Muscle layer of colon (tissue), 2 donors: ENCODE results near the gene PHLDA2.
A peak's percentile ranks its signal among the peaks of the same experiment; 100 is the strongest.
"Not testable (repeated sequence)": the region's sequence is repeated elsewhere in the genome, so short reads cannot be mapped to it uniquely, and the experiment has no call there.

ENCODE experiments used
- H3K27ac ChIP-seq: one replicate; pipeline ENCODE4 v1.7.0; 2013; ENCODE audit warnings: low read depth, mild to moderate bottlenecking, low read length, moderate library complexity
- H3K27me3 ChIP-seq, 2 donors: one replicate each; pipeline ENCODE4 v1.7.0; 2013; ENCODE audit warnings: low read length in 2 of 2, mild to moderate bottlenecking in 2 of 2; ENCODE audit not compliant: insufficient read depth in 2 of 2, control insufficient read depth in 1 of 2
- H3K36me3 ChIP-seq: one replicate; pipeline ENCODE4 v1.7.0; 2013; ENCODE audit warnings: mild to moderate bottlenecking, low read length; ENCODE audit not compliant: insufficient read depth
- H3K4me1 ChIP-seq: one replicate; pipeline ENCODE4 v1.7.0; 2013; ENCODE audit warnings: mild to moderate bottlenecking, low read length; ENCODE audit not compliant: insufficient read depth
- H3K4me3 ChIP-seq, 2 donors: one replicate each; pipeline ENCODE4 v1.7.0; 2013; ENCODE audit warnings: low read length in 2 of 2, low read depth in 1 of 2, mild to moderate bottlenecking in 1 of 2, moderate library complexity in 1 of 2
- H3K9ac ChIP-seq: one replicate; pipeline ENCODE4 v1.7.0; 2013; ENCODE audit warnings: low read length
- H3K9me3 ChIP-seq: one replicate; pipeline ENCODE4 v1.7.0; 2013; ENCODE audit warnings: mild to moderate bottlenecking, low read length
- donor health status: abdominal sarcoma.
- donor health status: Adenocarcinoma of cecum.

Gene PHLDA2

DNA sequence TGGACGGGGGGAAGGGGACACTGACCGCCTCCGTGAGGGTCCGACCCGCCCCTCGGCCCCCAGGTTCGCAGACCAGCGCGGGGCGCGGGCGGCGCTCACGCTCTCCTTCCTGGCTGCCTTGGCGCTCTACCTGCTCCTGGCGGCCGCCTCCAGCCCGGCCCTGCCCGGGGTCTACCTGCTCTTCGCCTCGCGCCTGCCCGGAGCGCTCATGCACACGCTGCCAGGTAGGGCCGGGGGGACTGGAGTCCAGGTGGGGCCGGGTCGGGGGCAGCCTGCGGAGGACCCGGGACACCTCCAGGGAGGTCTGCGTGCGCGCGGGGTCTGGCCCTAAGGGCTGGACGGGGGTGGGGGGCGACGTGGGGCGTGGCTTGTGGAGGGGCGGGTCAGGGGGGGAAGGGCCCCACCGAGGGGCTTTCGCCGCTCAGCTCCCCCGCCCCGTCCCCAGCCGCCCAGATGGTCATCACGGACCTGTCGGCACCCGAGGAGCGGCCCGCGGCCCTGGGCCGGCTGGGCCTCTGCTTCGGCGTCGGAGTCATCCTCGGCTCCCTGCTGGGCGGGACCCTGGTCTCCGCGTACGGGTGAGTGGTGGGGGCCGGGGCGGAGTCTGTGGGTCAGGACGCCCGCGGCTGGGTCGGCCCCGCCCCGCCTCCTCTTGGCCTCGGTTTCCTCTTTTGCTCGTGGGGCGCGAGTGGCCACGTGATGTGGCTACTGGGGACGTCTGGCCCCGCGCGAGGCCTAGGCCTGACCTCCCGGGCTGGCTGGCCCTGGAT lies 19.9 kb downstream of the PHLDA2 start:
- H3K4me3 ChIP-seq = no peak overlapping the region
- H3K4me1 ChIP-seq = no peaks in the 10 kb centered on the region
- H3K36me3 ChIP-seq = no peaks in the 10 kb centered on the region
- H3K27me3 ChIP-seq = peaks cover 0 to 16% of the 10 kb centered on the region in 2 donors
- H3K9me3 ChIP-seq = no peaks in the 10 kb centered on the region
- no peak overlapping the region for H3K9ac ChIP-seq
- no peak overlapping the region for H3K27ac ChIP-seq

DNA sequence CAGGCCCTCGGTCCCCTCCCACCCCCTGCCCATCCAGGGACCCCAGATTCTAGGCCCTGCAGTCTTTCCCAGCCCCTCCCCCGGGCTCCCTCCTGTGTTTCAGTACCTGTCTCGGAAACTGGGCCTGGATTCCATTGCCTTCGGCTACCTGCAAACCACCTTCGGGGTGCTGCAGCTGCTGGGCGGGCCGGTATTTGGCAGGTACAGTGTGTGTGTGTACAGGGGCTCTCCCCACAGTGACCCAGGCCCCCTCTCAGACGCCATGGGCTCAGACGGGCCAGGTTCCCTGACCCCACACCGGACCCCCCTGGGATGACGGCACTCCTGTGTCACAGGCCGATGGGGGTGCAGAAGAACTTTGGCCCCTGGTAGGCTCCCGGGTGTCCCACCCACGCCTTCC lies 21.1 kb downstream of the PHLDA2 start:
- Histone ChIP-seq H3K4me1 (peaks cover 3% of the 10 kb centered on the region), H3K9me3 (no peaks in the 10 kb centered on the region), H3K36me3 (no peaks in the 10 kb centered on the region), H3K27me3 (peaks cover 0 to 16% of the 10 kb centered on the region in 2 donors), H3K9ac (no peak overlapping the region), H3K27ac (no peak overlapping the region), H3K4me3 (no peak overlapping the region)

DNA sequence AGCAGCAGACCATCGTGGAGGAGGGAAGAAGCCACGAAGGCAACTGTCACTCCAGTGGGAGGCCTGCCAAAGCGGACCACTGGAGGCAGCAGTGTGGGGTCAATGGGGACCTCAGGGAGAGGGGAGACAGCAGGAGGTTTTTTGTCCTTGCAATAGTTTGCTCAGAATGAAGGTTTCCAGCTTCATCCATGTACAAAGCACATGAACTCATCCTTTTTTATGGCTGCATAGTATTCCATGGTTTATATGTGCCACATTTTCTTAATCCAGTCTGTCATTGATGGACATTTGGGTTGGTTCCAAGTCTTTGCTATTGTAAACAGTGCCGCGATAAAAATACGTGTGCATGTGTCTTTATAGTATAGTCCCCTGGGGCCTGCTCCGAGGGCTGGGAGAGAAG lies 23.9 kb downstream of the PHLDA2 start:
- H3K9ac ChIP-seq, H3K36me3 ChIP-seq, H3K9me3 ChIP-seq, H3K4me3 ChIP-seq, H3K27ac ChIP-seq: not testable (repeated sequence)
- Histone ChIP-seq H3K27me3 (peaks cover 0 to 16% of the 10 kb centered on the region in 2 donors), H3K4me1 (peaks cover 14% of the 10 kb centered on the region)

- Histone ChIP-seq H3K27me3 (peaks cover 0 to 12% of the 10 kb centered on the region in 2 donors), H3K9ac (no peak overlapping the region), H3K4me3 (no peak overlapping the region)
Observed at GRCh38 chr11:2904153-2905052, 24.8 kb downstream of the PHLDA2 start.

DNA sequence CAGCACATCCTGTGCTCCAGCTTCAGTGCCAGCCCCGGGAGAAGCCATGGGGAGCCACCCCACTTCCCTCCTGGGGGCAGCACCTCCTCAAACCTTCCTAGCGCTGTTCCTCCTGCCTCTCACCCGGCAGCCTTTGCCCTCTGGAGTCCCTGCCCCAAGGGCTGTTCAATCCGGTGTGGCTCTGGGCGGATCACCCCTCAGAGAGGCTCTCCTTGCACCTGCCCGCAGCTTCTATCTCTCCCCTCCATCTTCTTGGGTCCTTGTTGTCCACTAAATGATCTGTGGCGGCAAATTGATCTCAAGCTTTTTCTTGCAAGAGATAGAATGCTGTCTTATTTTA lies 25.6 kb downstream of the PHLDA2 start:
- Histone ChIP-seq H3K9me3 (no peaks in the 10 kb centered on the region), H3K27ac (no peak overlapping the region), H3K36me3 (no peaks in the 10 kb centered on the region), H3K9ac (no peak overlapping the region), H3K4me3 (no peak overlapping the region), H3K4me1 (peaks cover 14% of the 10 kb centered on the region), H3K27me3 (peaks cover 0 to 6% of the 10 kb centered on the region in 2 donors)

More at GRCh38 chr11:2904153-2905052, 24.8 kb downstream of the PHLDA2 start:
- Histone ChIP-seq H3K9me3 (no peaks in the 10 kb centered on the region), H3K36me3 (no peaks in the 10 kb centered on the region), H3K27ac (no peak overlapping the region), H3K4me1 (peaks cover 14% of the 10 kb centered on the region)

- Histone ChIP-seq H3K9ac (no peak overlapping the region), H3K27me3 (peaks cover 0 to under 1% of the 10 kb centered on the region in 2 donors), H3K9me3 (no peaks in the 10 kb centered on the region)
Observed at GRCh38 chr11:2902784-2903671, 26.2 kb downstream of the PHLDA2 start.

DNA sequence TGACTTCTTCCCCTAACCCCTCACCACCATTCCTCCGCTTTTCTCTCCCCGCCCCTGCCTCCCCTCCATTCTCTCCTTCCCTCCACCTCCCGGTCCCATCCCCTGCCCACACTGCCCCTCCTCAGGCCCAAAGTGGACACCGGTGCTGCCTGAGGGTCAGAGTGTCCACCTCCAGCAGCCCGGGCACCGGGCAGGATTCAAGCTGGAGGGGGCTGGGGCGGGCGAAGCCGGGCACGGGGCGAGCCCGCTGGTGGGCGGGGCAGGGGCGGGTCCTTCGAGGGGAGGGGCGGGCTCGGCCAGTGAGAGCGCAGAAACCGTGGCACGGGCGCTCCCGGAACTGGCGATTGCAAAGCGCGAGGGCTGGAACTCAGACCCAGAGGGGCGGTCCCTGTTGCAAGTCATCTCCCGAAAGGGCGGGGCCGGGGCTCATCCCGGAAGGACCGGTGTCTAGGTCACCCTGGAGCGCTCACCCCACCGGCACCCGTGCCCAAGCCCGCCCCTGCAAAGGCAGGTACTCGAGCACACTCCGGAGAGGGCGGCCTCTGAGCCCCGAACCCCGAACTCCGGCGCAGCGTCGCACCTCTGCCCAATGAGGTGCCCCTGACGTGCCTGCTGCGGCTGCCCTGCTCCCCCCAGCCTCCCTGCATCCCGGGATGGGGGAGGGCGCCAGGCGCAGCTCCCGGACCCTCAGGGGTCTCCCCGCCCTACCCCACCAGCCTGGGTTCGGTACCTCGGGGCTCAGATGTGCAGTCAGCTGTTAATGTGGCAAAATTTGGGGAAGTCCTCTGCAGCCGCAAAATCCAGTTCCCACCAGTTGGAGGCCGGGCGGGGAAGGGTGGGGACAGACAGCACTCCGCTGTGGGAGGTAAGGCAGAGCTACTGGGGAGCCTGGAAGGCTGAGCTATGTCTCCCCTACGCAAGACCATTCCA lies 27.1 kb downstream of the PHLDA2 start:
- Histone ChIP-seq H3K27ac (peak overlapping the region; percentile 27), H3K9ac (no peak overlapping the region), H3K4me1 (peaks cover 14% of the 10 kb centered on the region)

More at GRCh38 chr11:2902784-2903671, 26.2 kb downstream of the PHLDA2 start:
- H3K36me3 ChIP-seq = no peaks in the 10 kb centered on the region
- H3K4me1 ChIP-seq = peaks cover 14% of the 10 kb centered on the region
- peak overlapping the region; percentile 27 for H3K27ac ChIP-seq
- peak overlapping the region in 1 of 2 donors; percentile 74 for H3K4me3 ChIP-seq

DNA sequence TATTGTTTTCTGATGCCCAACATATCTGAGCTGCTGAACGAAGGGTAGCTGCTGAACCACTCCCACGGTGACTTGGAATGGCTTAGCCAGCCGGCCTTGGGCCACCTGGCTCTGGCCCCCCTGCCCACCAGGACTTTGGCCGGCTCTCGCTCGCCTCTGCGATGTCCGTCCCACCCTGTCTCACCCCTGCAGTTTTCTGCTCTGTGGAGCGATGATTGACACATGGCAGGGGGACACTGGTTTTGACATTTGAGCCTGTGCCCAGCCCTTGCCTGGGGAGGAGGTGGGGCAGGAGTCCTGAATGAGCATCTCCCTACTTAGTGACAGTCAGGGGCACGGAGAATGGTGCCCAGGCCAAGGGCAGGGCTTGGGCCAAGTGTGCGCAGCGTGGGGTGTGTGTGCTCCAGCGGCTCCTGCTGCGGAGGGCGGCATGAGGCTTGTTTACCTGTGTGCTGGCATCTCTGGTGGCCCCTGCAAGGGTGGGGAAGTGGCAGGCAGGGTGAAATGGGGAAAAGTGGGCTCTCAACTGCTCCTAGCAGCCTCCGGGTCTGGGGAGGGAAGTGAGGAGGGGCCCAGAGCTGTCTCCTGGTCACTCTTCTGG lies 27.9 kb downstream of the PHLDA2 start:
- Histone ChIP-seq H3K27ac (peak overlapping the region; percentile 23), H3K27me3 (no peaks in the 10 kb centered on the region), H3K4me3 (peak overlapping the region in 1 of 2 donors; percentile 74), H3K4me1 (peaks cover 14% of the 10 kb centered on the region), H3K9ac (no peak overlapping the region), H3K9me3 (no peaks in the 10 kb centered on the region), H3K36me3 (no peaks in the 10 kb centered on the region)

More for the DNA sequence above, 27.1 kb downstream of the PHLDA2 start:
- no peaks in the 10 kb centered on the region for H3K36me3 ChIP-seq
- peak overlapping the region; percentile 21 to 74 for H3K4me3 ChIP-seq
- H3K27me3 ChIP-seq = no peaks in the 10 kb centered on the region
- no peaks in the 10 kb centered on the region for H3K9me3 ChIP-seq

DNA sequence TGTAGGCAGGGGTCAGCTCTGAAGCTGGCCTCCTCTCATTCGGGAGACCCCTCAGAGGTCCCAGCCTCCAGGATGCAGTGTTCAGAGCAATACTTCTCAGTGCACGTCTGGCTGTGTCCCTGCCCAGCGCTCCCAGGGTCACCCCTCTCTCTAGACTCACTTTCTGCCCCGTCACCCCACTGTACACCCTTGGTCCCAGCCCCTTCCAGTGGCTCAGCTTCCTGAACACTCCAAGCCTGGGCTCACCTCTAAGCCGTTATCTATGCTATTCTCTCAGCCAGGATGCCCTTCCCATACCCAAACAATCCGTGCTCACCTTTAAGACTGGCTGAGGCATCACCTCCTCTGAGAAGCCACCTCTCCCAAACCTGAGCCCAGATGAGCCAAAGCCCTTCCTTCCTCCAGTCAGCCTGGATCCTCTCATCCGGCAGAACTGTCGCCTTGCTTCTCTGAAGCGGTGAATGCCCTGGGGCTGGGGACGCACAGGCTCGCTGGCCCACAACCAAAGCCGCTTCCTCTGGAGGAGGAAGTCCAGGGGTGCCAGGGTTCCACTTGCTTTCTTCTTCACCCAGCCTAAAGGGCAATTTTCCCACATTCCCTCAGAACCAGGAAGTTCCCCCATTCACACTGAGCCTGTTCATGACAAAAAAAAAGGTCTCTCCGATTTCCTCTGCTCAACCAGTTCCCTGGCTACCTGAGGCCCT lies 30.0 kb downstream of the PHLDA2 start:
- H3K9me3 ChIP-seq = no peaks in the 10 kb centered on the region
- H3K36me3 ChIP-seq = no peaks in the 10 kb centered on the region
- H3K4me1 ChIP-seq = peaks cover 14% of the 10 kb centered on the region
- no peak overlapping the region for H3K9ac ChIP-seq
- no peak overlapping the region for H3K4me3 ChIP-seq
- H3K27me3 ChIP-seq = no peaks in the 10 kb centered on the region
- H3K27ac ChIP-seq = no peak overlapping the region
